ENCODE data around the gene RIMBP2.

The RIMBP2 gene

GRCh38 chr12:130423136-130423535 is 293.0 kb downstream of the RIMBP2 start:
- Histone ChIP-seq H3K4me3 (replicated peaks; ENCODE audit: insufficient read depth, low read length) (no peak overlapping the region), H3K27me3 (ENCODE audit: insufficient read depth, poor library complexity, severe bottlenecking) (no peaks in the 10 kb centered on the region), H3K27ac (replicated peaks) (no peak overlapping the region)
- no peak for DNase-seq (ENCODE audit: low read depth in 1 of 2, low spot score in 1 of 2)
- TF ChIP-seq CTCF (IDR thresholded peaks at IDR 0.05; ENCODE audit: insufficient read depth, low read length) = no peak
- no peak for TF ChIP-seq SPI1 (IDR thresholded peaks at IDR 0.05; ENCODE audit: borderline replicate concordance, low read depth)
- no peak for TF ChIP-seq GABPA (IDR thresholded peaks at IDR 0.05; ENCODE audit: low read depth)
- no peak for TF ChIP-seq REST (IDR thresholded peaks at IDR 0.05; ENCODE audit: insufficient replicate concordance, low read depth)

GRCh38 chr12:130422676-130423075 is 293.4 kb downstream of the RIMBP2 start:
- no peak for DNase-seq (ENCODE audit: low read depth in 1 of 2, low spot score in 1 of 2)
- no peak overlapping the region for H3K27ac ChIP-seq (replicated peaks)

GRCh38 chr12:130421896-130422295 is 294.2 kb downstream of the RIMBP2 start:
- H3K4me3 ChIP-seq (replicated peaks; ENCODE audit: insufficient read depth, low read length) = no peak overlapping the region
- no peak for TF ChIP-seq GABPA (IDR thresholded peaks at IDR 0.05; ENCODE audit: low read depth)
- no peak for TF ChIP-seq SPI1 (IDR thresholded peaks at IDR 0.05; ENCODE audit: borderline replicate concordance, low read depth)
- no peak for TF ChIP-seq POLR2AphosphoS5 (IDR thresholded peaks at IDR 0.05; ENCODE audit: low read depth)
- no peak for DNase-seq (ENCODE audit: low read depth in 1 of 2, low spot score in 1 of 2)
- H3K27ac ChIP-seq (replicated peaks) = no peak overlapping the region
- H3K27me3 ChIP-seq (ENCODE audit: insufficient read depth, poor library complexity, severe bottlenecking) = no peaks in the 10 kb centered on the region

More at GRCh38 chr12:130422676-130423075, 293.4 kb downstream of the RIMBP2 start:
- Histone ChIP-seq H3K4me3 (replicated peaks; ENCODE audit: insufficient read depth, low read length) (no peak overlapping the region), H3K27me3 (ENCODE audit: insufficient read depth, poor library complexity, severe bottlenecking) (no peaks in the 10 kb centered on the region)
- TF ChIP-seq SPI1 (IDR thresholded peaks at IDR 0.05; ENCODE audit: borderline replicate concordance, low read depth) (no peak), REST (IDR thresholded peaks at IDR 0.05; ENCODE audit: insufficient replicate concordance, low read depth) (no peak), POLR2AphosphoS5 (IDR thresholded peaks at IDR 0.05; ENCODE audit: low read depth) (no peak), CTCF (IDR thresholded peaks at IDR 0.05; ENCODE audit: insufficient read depth, low read length) (no peak), GABPA (IDR thresholded peaks at IDR 0.05; ENCODE audit: low read depth) (no peak)

- TF ChIP-seq SPI1 (IDR thresholded peaks at IDR 0.05; ENCODE audit: borderline replicate concordance, low read depth) = no peak
- no peak for TF ChIP-seq CTCF (IDR thresholded peaks at IDR 0.05; ENCODE audit: insufficient read depth, low read length)
- TF ChIP-seq GABPA (IDR thresholded peaks at IDR 0.05; ENCODE audit: low read depth) = no peak
- no peak for TF ChIP-seq REST (IDR thresholded peaks at IDR 0.05; ENCODE audit: insufficient replicate concordance, low read depth)
- TF ChIP-seq POLR2AphosphoS5 (IDR thresholded peaks at IDR 0.05; ENCODE audit: low read depth) = no peak
- H3K4me3 ChIP-seq (replicated peaks; ENCODE audit: insufficient read depth, low read length) = no peak overlapping the region
- H3K27me3 ChIP-seq (ENCODE audit: insufficient read depth, poor library complexity, severe bottlenecking) = no peaks in the 10 kb centered on the region
- DNase-seq (ENCODE audit: low read depth in 1 of 2, low spot score in 1 of 2) = no peak
- no peak overlapping the region for H3K27ac ChIP-seq (replicated peaks)
Observed at GRCh38 chr12:130420071-130420470, 296.0 kb downstream of the RIMBP2 start.

All from HL-60 (cell line).